ENCODE measurements around the gene TUBA3C.

DNA sequence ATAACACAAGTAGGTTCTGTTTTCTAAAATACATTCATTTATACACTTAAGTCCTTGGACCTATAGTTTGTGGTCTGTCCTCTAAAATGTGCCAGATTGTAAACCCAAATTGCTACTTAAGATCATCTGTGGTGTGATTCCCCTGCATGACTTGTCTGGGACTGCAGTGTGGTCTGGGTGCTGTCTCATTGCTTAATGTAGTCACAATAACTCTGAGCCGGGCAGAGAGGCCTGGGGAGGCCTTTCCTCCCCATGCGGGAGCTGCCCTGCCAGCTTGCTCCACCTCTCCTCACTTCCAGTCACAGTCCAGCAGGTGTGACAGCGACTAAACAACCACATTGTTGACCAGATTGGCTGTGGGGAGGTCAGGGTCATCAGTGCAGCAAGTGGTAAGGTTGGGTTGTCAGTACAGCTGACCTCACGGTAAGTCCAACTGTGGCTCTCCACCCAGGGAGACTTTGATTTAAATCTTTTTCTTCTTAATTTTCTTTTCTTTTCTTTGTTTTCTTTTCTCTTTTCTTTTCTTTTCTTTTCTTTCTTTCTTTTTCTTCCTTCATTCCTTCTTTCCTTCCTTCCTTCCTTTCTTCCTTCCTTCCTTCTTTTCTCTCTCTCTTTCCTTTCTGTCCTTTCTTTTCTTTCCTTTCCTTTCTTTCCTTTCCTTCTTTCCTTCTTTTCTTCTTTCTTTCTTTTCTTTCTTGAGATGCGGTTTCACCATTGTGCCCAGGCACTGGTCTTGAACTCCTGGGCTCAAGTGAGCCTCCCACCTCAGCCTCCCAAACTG, 4.4 kb upstream of the TUBA3C start:
- TF ChIP-seq, protein P1, sequence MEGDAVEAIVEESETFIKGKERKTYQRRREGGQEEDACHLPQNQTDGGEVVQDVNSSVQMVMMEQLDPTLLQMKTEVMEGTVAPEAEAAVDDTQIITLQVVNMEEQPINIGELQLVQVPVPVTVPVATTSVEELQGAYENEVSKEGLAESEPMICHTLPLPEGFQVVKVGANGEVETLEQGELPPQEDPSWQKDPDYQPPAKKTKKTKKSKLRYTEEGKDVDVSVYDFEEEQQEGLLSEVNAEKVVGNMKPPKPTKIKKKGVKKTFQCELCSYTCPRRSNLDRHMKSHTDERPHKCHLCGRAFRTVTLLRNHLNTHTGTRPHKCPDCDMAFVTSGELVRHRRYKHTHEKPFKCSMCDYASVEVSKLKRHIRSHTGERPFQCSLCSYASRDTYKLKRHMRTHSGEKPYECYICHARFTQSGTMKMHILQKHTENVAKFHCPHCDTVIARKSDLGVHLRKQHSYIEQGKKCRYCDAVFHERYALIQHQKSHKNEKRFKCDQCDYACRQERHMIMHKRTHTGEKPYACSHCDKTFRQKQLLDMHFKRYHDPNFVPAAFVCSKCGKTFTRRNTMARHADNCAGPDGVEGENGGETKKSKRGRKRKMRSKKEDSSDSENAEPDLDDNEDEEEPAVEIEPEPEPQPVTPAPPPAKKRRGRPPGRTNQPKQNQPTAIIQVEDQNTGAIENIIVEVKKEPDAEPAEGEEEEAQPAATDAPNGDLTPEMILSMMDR (IDR thresholded peaks at IDR 0.05): no peak
- TF ChIP-seq POLR2A (IDR thresholded peaks at IDR 0.05): no peak
